ENCODE data around the gene TRABD2B.

GRCh38 chr1:47713333-47713953, 283.7 kb downstream of the TRABD2B start:
- TF ChIP-seq EZH2 (IDR thresholded peaks at IDR 0.05; ENCODE audit: borderline replicate concordance, low read depth, low read length, severe bottlenecking) = no peak
- TF ChIP-seq, protein P1, sequence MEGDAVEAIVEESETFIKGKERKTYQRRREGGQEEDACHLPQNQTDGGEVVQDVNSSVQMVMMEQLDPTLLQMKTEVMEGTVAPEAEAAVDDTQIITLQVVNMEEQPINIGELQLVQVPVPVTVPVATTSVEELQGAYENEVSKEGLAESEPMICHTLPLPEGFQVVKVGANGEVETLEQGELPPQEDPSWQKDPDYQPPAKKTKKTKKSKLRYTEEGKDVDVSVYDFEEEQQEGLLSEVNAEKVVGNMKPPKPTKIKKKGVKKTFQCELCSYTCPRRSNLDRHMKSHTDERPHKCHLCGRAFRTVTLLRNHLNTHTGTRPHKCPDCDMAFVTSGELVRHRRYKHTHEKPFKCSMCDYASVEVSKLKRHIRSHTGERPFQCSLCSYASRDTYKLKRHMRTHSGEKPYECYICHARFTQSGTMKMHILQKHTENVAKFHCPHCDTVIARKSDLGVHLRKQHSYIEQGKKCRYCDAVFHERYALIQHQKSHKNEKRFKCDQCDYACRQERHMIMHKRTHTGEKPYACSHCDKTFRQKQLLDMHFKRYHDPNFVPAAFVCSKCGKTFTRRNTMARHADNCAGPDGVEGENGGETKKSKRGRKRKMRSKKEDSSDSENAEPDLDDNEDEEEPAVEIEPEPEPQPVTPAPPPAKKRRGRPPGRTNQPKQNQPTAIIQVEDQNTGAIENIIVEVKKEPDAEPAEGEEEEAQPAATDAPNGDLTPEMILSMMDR (IDR thresholded peaks at IDR 0.05; ENCODE audit: borderline replicate concordance, extremely low read depth, low read length, poor library complexity, severe bottlenecking) = no peak

Data from DND-41 (cell line).